Parathyroid adenoma (tissue), 2 donors: ENCODE results near the gene FKBP15.
A peak's percentile ranks its signal among the peaks of the same experiment; 100 is the strongest.

Source experiments
- H2AFZ ChIP-seq: fragments of 300-600 bp; sonication (generic); one replicate; pipeline ENCODE4 v1.7.0; 2017; ENCODE audit warnings: antibody characterized with exemption, mild to moderate bottlenecking
- H3K27ac ChIP-seq: fragments of 300-600 bp; sonication (generic); one replicate; pipeline ENCODE4 v1.7.0; 2017
- H3K27me3 ChIP-seq: fragments of 300-600 bp; sonication (generic); one replicate; pipeline ENCODE4 v1.7.0; 2017; ENCODE audit warnings: low read length; ENCODE audit not compliant: control insufficient read depth, insufficient read depth
- H3K36me3 ChIP-seq: fragments of 300-600 bp; sonication (generic); one replicate; pipeline ENCODE4 v1.7.0; 2017; ENCODE audit warnings: low read length; ENCODE audit not compliant: control insufficient read depth, insufficient read depth
- H3K4me1 ChIP-seq: fragments of 300-600 bp; sonication (generic); one replicate; pipeline ENCODE4 v1.7.0; 2017; ENCODE audit warnings: control low read depth
- H3K4me2 ChIP-seq: fragments of 300-600 bp; sonication (generic); one replicate; pipeline ENCODE4 v1.7.0; 2017; ENCODE audit warnings: low read length
- H3K4me3 ChIP-seq: fragments of 300-600 bp; sonication (generic); one replicate; pipeline ENCODE4 v1.7.0; 2017; ENCODE audit warnings: low read depth, low read length
- H3K79me2 ChIP-seq: fragments of 300-600 bp; sonication (generic); one replicate; pipeline ENCODE4 v1.7.0; 2017; ENCODE audit warnings: control low read depth
- H3K9ac ChIP-seq: fragments of 300-600 bp; sonication (generic); one replicate; pipeline ENCODE4 v1.7.0; 2017; ENCODE audit warnings: mild to moderate bottlenecking
- H3K9me3 ChIP-seq: fragments of 300-600 bp; sonication (generic); one replicate; pipeline ENCODE4 v1.7.0; 2017; ENCODE audit warnings: low read length; ENCODE audit not compliant: control insufficient read depth
- CTCF ChIP-seq: fragments of 300-600 bp; sonication (generic); IDR thresholded peaks from one replicate; pipeline ENCODE4 v1.7.0; 2017; ENCODE audit warnings: antibody characterized with exemption, mild to moderate bottlenecking
- donor health status: primary hyperparathyroidism.

The FKBP15 gene

GRCh38 chr9:113168809-113169208, 52.3 kb downstream of the FKBP15 start:
- H3K9me3 ChIP-seq: no peaks in the 10 kb centered on the region
- no peaks in the 10 kb centered on the region for H3K27me3 ChIP-seq
- H3K4me1 ChIP-seq: peaks cover 7% of the 10 kb centered on the region
- no peak for TF ChIP-seq CTCF
- no peak overlapping the region for H3K4me2 ChIP-seq
- no peak overlapping the region for H2AFZ ChIP-seq
- H3K4me3 ChIP-seq: no peak overlapping the region
- H3K79me2 ChIP-seq: no peaks in the 10 kb centered on the region
- no peaks in the 10 kb centered on the region for H3K36me3 ChIP-seq
- no peak overlapping the region for H3K9ac ChIP-seq
- H3K27ac ChIP-seq: peak overlapping the region; percentile 39

GRCh38 chr9:113166039-113166438, 55.0 kb downstream of the FKBP15 start:
- Histone ChIP-seq H3K9me3 (no peaks in the 10 kb centered on the region), H3K36me3 (no peaks in the 10 kb centered on the region), H3K4me1 (peaks cover 20% of the 10 kb centered on the region), H3K9ac (no peak overlapping the region), H3K4me3 (no peak overlapping the region), H3K79me2 (no peaks in the 10 kb centered on the region), H2AFZ (no peak overlapping the region), H3K27ac (peak overlapping the region; percentile 72), H3K4me2 (no peak overlapping the region), H3K27me3 (no peaks in the 10 kb centered on the region)
- no peak for TF ChIP-seq CTCF

- H3K9me3 ChIP-seq: no peaks in the 10 kb centered on the region
- H3K27me3 ChIP-seq: no peaks in the 10 kb centered on the region
- H3K9ac ChIP-seq: no peak overlapping the region
- no peak for TF ChIP-seq CTCF
- H2AFZ ChIP-seq: no peak overlapping the region
- no peak overlapping the region for H3K4me3 ChIP-seq
- H3K79me2 ChIP-seq: no peaks in the 10 kb centered on the region
- peaks cover 21% of the 10 kb centered on the region for H3K4me1 ChIP-seq
- no peak overlapping the region for H3K4me2 ChIP-seq
- H3K27ac ChIP-seq: peak overlapping the region; percentile 100
- no peaks in the 10 kb centered on the region for H3K36me3 ChIP-seq
Observed at GRCh38 chr9:113164536-113165300, 56.4 kb downstream of the FKBP15 start.

GRCh38 chr9:113163001-113163400, 58.1 kb downstream of the FKBP15 start:
- Histone ChIP-seq H3K36me3 (no peaks in the 10 kb centered on the region), H3K79me2 (peaks cover 5% of the 10 kb centered on the region), H3K4me1 (peaks cover 28% of the 10 kb centered on the region), H3K27ac (peak overlapping the region; percentile 100), H3K27me3 (no peaks in the 10 kb centered on the region), H3K9ac (no peak overlapping the region), H3K4me2 (no peak overlapping the region), H2AFZ (no peak overlapping the region), H3K4me3 (no peak overlapping the region), H3K9me3 (no peaks in the 10 kb centered on the region)
- no peak for TF ChIP-seq CTCF

- no peak overlapping the region for H3K4me2 ChIP-seq
- H3K9me3 ChIP-seq: no peaks in the 10 kb centered on the region
- H3K27ac ChIP-seq: peak overlapping the region; percentile 100
- H3K36me3 ChIP-seq: no peaks in the 10 kb centered on the region
- TF ChIP-seq CTCF: no peak
- no peaks in the 10 kb centered on the region for H3K27me3 ChIP-seq
- no peak overlapping the region for H3K4me3 ChIP-seq
- peaks cover 9% of the 10 kb centered on the region for H3K79me2 ChIP-seq
- H3K9ac ChIP-seq: no peak overlapping the region
- peaks cover 41% of the 10 kb centered on the region for H3K4me1 ChIP-seq
- H2AFZ ChIP-seq: no peak overlapping the region
Observed at GRCh38 chr9:113160571-113160970, 60.5 kb downstream of the FKBP15 start.
